ENCODE results near the gene ERICH6. TPM values are rescaled to one million over a fixed set of nuclear protein-coding genes. Genes with fewer than 3 reads are reported as not detected.

The ERICH6 gene
- total and polyA plus RNA-seq, 2 experiments from 2014 or later, result 0.32 TPM; not detected in 1

DNA sequence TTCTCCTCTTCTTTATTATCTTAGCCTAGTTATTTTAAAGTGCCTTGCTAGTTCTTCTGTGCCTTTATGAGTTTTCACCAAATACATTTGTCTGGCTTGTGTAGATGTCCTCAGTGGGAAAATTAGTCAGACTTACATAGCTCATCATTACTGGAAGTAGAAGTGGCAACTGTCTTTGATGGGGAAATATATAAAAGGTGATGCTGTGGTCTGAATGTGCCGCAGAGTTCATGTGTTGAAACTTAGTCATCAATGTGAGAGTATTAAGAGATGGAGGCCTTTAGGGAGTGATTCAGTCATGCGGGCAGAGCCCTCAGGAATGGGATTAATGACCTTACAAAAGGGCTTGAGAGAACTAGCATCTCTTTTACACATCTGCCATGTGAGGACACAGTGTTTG lies 6.4 kb upstream of the ERICH6 start (continued):
- TF ChIP-seq, protein P1, sequence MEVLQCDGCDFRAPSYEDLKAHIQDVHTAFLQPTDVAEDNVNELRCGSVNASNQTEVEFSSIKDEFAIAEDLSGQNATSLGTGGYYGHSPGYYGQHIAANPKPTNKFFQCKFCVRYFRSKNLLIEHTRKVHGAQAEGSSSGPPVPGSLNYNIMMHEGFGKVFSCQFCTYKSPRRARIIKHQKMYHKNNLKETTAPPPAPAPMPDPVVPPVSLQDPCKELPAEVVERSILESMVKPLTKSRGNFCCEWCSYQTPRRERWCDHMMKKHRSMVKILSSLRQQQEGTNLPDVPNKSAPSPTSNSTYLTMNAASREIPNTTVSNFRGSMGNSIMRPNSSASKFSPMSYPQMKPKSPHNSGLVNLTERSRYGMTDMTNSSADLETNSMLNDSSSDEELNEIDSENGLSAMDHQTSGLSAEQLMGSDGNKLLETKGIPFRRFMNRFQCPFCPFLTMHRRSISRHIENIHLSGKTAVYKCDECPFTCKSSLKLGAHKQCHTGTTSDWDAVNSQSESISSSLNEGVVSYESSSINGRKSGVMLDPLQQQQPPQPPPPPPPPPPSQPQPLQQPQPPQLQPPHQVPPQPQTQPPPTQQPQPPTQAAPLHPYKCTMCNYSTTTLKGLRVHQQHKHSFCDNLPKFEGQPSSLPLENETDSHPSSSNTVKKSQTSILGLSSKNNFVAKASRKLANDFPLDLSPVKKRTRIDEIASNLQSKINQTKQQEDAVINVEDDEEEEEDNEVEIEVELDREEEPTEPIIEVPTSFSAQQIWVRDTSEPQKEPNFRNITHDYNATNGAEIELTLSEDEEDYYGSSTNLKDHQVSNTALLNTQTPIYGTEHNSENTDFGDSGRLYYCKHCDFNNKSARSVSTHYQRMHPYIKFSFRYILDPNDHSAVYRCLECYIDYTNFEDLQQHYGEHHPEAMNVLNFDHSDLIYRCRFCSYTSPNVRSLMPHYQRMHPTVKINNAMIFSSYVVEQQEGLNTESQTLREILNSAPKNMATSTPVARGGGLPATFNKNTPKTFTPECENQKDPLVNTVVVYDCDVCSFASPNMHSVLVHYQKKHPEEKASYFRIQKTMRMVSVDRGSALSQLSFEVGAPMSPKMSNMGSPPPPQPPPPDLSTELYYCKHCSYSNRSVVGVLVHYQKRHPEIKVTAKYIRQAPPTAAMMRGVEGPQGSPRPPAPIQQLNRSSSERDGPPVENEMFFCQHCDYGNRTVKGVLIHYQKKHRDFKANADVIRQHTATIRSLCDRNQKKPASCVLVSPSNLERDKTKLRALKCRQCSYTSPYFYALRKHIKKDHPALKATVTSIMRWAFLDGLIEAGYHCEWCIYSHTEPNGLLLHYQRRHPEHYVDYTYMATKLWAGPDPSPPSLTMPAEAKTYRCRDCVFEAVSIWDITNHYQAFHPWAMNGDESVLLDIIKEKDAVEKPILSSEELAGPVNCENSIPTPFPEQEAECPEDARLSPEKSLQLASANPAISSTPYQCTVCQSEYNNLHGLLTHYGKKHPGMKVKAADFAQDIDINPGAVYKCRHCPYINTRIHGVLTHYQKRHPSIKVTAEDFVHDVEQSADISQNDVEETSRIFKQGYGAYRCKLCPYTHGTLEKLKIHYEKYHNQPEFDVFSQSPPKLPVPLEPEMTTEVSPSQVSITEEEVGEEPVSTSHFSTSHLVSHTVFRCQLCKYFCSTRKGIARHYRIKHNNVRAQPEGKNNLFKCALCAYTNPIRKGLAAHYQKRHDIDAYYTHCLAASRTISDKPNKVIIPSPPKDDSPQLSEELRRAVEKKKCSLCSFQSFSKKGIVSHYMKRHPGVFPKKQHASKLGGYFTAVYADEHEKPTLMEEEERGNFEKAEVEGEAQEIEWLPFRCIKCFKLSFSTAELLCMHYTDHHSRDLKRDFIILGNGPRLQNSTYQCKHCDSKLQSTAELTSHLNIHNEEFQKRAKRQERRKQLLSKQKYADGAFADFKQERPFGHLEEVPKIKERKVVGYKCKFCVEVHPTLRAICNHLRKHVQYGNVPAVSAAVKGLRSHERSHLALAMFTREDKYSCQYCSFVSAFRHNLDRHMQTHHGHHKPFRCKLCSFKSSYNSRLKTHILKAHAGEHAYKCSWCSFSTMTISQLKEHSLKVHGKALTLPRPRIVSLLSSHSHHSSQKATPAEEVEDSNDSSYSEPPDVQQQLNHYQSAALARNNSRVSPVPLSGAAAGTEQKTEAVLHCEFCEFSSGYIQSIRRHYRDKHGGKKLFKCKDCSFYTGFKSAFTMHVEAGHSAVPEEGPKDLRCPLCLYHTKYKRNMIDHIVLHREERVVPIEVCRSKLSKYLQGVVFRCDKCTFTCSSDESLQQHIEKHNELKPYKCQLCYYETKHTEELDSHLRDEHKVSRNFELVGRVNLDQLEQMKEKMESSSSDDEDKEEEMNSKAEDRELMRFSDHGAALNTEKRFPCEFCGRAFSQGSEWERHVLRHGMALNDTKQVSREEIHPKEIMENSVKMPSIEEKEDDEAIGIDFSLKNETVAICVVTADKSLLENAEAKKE (CRISPR knock-in tag; IDR thresholded peaks at IDR 0.05), result no peak
- TF ChIP-seq EZH2phosphoT487 (IDR thresholded peaks at IDR 0.05; ENCODE audit: unreplicated experiment) (no peak), JUNB (IDR thresholded peaks at IDR 0.05; ENCODE audit: unreplicated experiment) (no peak), STAT1 (IDR thresholded peaks at IDR 0.05; ENCODE audit: unreplicated experiment) (no peak), NANOG (IDR thresholded peaks at IDR 0.05; ENCODE audit: borderline replicate concordance) (no peak), EZH2 (IDR thresholded peaks at IDR 0.05; ENCODE audit: low read depth, unreplicated experiment) (no peak), ZNF114 (CRISPR knock-in tag; IDR thresholded peaks at IDR 0.05) (no peak), CREB1 (CRISPR knock-in tag; IDR thresholded peaks at IDR 0.05; ENCODE audit: low read depth) (no peak), ZNF331 (CRISPR knock-in tag; IDR thresholded peaks at IDR 0.05; ENCODE audit: low read depth) (no peak)
- TF ChIP-seq, protein P2, sequence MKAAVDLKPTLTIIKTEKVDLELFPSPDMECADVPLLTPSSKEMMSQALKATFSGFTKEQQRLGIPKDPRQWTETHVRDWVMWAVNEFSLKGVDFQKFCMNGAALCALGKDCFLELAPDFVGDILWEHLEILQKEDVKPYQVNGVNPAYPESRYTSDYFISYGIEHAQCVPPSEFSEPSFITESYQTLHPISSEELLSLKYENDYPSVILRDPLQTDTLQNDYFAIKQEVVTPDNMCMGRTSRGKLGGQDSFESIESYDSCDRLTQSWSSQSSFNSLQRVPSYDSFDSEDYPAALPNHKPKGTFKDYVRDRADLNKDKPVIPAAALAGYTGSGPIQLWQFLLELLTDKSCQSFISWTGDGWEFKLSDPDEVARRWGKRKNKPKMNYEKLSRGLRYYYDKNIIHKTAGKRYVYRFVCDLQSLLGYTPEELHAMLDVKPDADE (IDR thresholded peaks at IDR 0.05), result no peak
- TF ChIP-seq, protein P3, sequence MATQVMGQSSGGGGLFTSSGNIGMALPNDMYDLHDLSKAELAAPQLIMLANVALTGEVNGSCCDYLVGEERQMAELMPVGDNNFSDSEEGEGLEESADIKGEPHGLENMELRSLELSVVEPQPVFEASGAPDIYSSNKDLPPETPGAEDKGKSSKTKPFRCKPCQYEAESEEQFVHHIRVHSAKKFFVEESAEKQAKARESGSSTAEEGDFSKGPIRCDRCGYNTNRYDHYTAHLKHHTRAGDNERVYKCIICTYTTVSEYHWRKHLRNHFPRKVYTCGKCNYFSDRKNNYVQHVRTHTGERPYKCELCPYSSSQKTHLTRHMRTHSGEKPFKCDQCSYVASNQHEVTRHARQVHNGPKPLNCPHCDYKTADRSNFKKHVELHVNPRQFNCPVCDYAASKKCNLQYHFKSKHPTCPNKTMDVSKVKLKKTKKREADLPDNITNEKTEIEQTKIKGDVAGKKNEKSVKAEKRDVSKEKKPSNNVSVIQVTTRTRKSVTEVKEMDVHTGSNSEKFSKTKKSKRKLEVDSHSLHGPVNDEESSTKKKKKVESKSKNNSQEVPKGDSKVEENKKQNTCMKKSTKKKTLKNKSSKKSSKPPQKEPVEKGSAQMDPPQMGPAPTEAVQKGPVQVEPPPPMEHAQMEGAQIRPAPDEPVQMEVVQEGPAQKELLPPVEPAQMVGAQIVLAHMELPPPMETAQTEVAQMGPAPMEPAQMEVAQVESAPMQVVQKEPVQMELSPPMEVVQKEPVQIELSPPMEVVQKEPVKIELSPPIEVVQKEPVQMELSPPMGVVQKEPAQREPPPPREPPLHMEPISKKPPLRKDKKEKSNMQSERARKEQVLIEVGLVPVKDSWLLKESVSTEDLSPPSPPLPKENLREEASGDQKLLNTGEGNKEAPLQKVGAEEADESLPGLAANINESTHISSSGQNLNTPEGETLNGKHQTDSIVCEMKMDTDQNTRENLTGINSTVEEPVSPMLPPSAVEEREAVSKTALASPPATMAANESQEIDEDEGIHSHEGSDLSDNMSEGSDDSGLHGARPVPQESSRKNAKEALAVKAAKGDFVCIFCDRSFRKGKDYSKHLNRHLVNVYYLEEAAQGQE (IDR thresholded peaks at IDR 0.05; ENCODE audit: unreplicated experiment), result no peak
